Kidney tubule cell (primary cell): ENCODE measurements around the gene MYOM3.

Experiments
- DNase-seq: peaks from one replicate; pipeline ENCODE4 v3.0.0-alpha.2; 2018; ENCODE audit warnings: low spot score

Gene MYOM3

GRCh38 chr1:24114753-24115152, 2.8 kb upstream of the MYOM3 start:
- no peak for DNase-seq

- DNase-seq, result no peak
Measured at GRCh38 chr1:24113641-24114033, 1.7 kb upstream of the MYOM3 start.

GRCh38 chr1:24111262-24111995, 506 bp downstream of the MYOM3 start:
- DNase-seq, result no peak

- no peak for DNase-seq
Measured at GRCh38 chr1:24110642-24111261, 1.2 kb downstream of the MYOM3 start.

- DNase-seq, result no peak
Measured at GRCh38 chr1:24109686-24110475, 2.1 kb downstream of the MYOM3 start.

- no peak for DNase-seq
Measured at GRCh38 chr1:24109166-24109483, 2.8 kb downstream of the MYOM3 start.

GRCh38 chr1:24108334-24109165, 3.4 kb downstream of the MYOM3 start:
- peak; percentile 96 for DNase-seq

- DNase-seq, result peak; percentile 78
Measured at GRCh38 chr1:24107462-24108138, 4.3 kb downstream of the MYOM3 start.

- DNase-seq, result no peak
Measured at GRCh38 chr1:24105368-24106160, 6.4 kb downstream of the MYOM3 start.

GRCh38 chr1:24104854-24105253, 7.1 kb downstream of the MYOM3 start:
- DNase-seq, result no peak

- DNase-seq, result no peak
Measured at GRCh38 chr1:24103879-24104278, 8.1 kb downstream of the MYOM3 start.

- no peak for DNase-seq
Measured at GRCh38 chr1:24103408-24103807, 8.5 kb downstream of the MYOM3 start.

- peak; percentile 53 for DNase-seq
Measured at GRCh38 chr1:24102961-24103360, 9.0 kb downstream of the MYOM3 start.

GRCh38 chr1:24101796-24102586, 9.9 kb downstream of the MYOM3 start:
- DNase-seq, result no peak

GRCh38 chr1:24100945-24101737, 10.8 kb downstream of the MYOM3 start:
- DNase-seq, result no peak

GRCh38 chr1:24098943-24099638, 12.8 kb downstream of the MYOM3 start:
- DNase-seq, result peak; percentile 46

GRCh38 chr1:24098102-24098501, 13.8 kb downstream of the MYOM3 start:
- DNase-seq, result no peak

GRCh38 chr1:24097663-24098062, 14.3 kb downstream of the MYOM3 start:
- DNase-seq, result no peak

- DNase-seq, result no peak
Measured at GRCh38 chr1:24096739-24097103, 15.2 kb downstream of the MYOM3 start.
